Measurements from ENCODE around the gene COL15A1.

Gene COL15A1

GRCh38 chr9:98999152-98999525 lies 55.4 kb downstream of the COL15A1 start:
- H3K27ac ChIP-seq (ENCODE audit: low read depth, low read length): no peak overlapping the region
- no peak overlapping the region for H3K4me3 ChIP-seq (ENCODE audit: low read depth, low read length)
- no peak overlapping the region for H3K18ac ChIP-seq (ENCODE audit: low read length)
- H3K27me3 ChIP-seq (ENCODE audit: insufficient read depth, low read length): no peaks in the 10 kb centered on the region
- no peak overlapping the region for H4K8ac ChIP-seq (ENCODE audit: low read depth, low read length)
- DNase-seq: no peak
- no peaks in the 10 kb centered on the region for H3K79me2 ChIP-seq (ENCODE audit: control insufficient read depth, insufficient read depth, low read length, poor library complexity)
- no peaks in the 10 kb centered on the region for H3K9me3 ChIP-seq (ENCODE audit: insufficient read depth, low read depth, low read length)
- H2AK5ac ChIP-seq (ENCODE audit: low read length): no peak overlapping the region
- H3K79me1 ChIP-seq (ENCODE audit: low read length): peaks cover 1% of the 10 kb centered on the region
- H3K14ac ChIP-seq (ENCODE audit: low read length): no peak overlapping the region
- no peak overlapping the region for H2BK5ac ChIP-seq (ENCODE audit: low read depth, low read length, poor library complexity)
- H3K36me3 ChIP-seq (ENCODE audit: control insufficient read depth in 1 of 2, insufficient read depth in 2 of 2, low read length in 2 of 2): no peaks in the 10 kb centered on the region
- H3K23ac ChIP-seq (ENCODE audit: low read length): no peak overlapping the region
- H3K4me1 ChIP-seq (ENCODE audit: control insufficient read depth in 1 of 2, insufficient read depth in 2 of 2, low read length in 2 of 2): peaks cover 0 to 15% of the 10 kb centered on the region in 2 experiments
- no peak overlapping the region for H3K4me2 ChIP-seq (ENCODE audit: low read length)
- no CpG with 5 or more reads among the region's 6 CpGs for WGBS (ENCODE audit: extremely low coverage, insufficient coverage, insufficient read length)
- no peak overlapping the region for H3K9ac ChIP-seq (ENCODE audit: low read length)
- no peak overlapping the region for H2AFZ ChIP-seq (ENCODE audit: insufficient read depth, low read length, poor library complexity)
- no peak overlapping the region for H3K4ac ChIP-seq (ENCODE audit: low read depth, low read length)
- H2BK12ac ChIP-seq (ENCODE audit: low read length): no peak overlapping the region
- H4K12ac ChIP-seq (ENCODE audit: low read depth, low read length): no peak overlapping the region
- no peak overlapping the region for H2BK120ac ChIP-seq (ENCODE audit: insufficient read depth, low read length, poor library complexity)
- no peak overlapping the region for H4K91ac ChIP-seq (ENCODE audit: low read depth, low read length)

GRCh38 chr9:99000476-99001395 lies 57.0 kb downstream of the COL15A1 start:
- no peak overlapping the region for H2AFZ ChIP-seq (ENCODE audit: insufficient read depth, low read length, poor library complexity)
- H3K14ac ChIP-seq (ENCODE audit: low read length): no peak overlapping the region
- no peak overlapping the region for H3K4me3 ChIP-seq (ENCODE audit: low read depth, low read length)
- H3K27me3 ChIP-seq (ENCODE audit: insufficient read depth, low read length): no peaks in the 10 kb centered on the region
- no peak overlapping the region for H3K4me2 ChIP-seq (ENCODE audit: low read length)
- H4K12ac ChIP-seq (ENCODE audit: low read depth, low read length): no peak overlapping the region
- H4K91ac ChIP-seq (ENCODE audit: low read depth, low read length): no peak overlapping the region
- no peak overlapping the region for H2BK5ac ChIP-seq (ENCODE audit: low read depth, low read length, poor library complexity)
- H3K4ac ChIP-seq (ENCODE audit: low read depth, low read length): no peak overlapping the region
- no peak overlapping the region for H4K8ac ChIP-seq (ENCODE audit: low read depth, low read length)
- no peaks in the 10 kb centered on the region for H3K36me3 ChIP-seq (ENCODE audit: control insufficient read depth in 1 of 2, insufficient read depth in 2 of 2, low read length in 2 of 2)
- H3K4me1 ChIP-seq (ENCODE audit: control insufficient read depth in 1 of 2, insufficient read depth in 2 of 2, low read length in 2 of 2): peaks cover 0 to 12% of the 10 kb centered on the region in 2 experiments
- no peaks in the 10 kb centered on the region for H3K79me2 ChIP-seq (ENCODE audit: control insufficient read depth, insufficient read depth, low read length, poor library complexity)
- peak overlapping the region; percentile 61 for H2BK12ac ChIP-seq (ENCODE audit: low read length)
- H2AK5ac ChIP-seq (ENCODE audit: low read length): no peak overlapping the region
- no peak overlapping the region for H3K27ac ChIP-seq (ENCODE audit: low read depth, low read length)
- no CpG with 5 or more reads among the region's 5 CpGs for WGBS (ENCODE audit: extremely low coverage, insufficient coverage, insufficient read length)
- peaks cover 5% of the 10 kb centered on the region for H3K79me1 ChIP-seq (ENCODE audit: low read length)
- no peak overlapping the region for H3K23ac ChIP-seq (ENCODE audit: low read length)
- DNase-seq: peak; percentile 82 to 91
- H2BK120ac ChIP-seq (ENCODE audit: insufficient read depth, low read length, poor library complexity): no peak overlapping the region
- no peak overlapping the region for H3K18ac ChIP-seq (ENCODE audit: low read length)
- no peak overlapping the region for H3K9ac ChIP-seq (ENCODE audit: low read length)
- H3K9me3 ChIP-seq (ENCODE audit: insufficient read depth, low read depth, low read length): peaks cover 3% of the 10 kb centered on the region

- H3K9me3 ChIP-seq (ENCODE audit: insufficient read depth, low read depth, low read length): peaks cover 5% of the 10 kb centered on the region
- DNase-seq: no peak
- H3K9ac ChIP-seq (ENCODE audit: low read length): no peak overlapping the region
- peaks cover 10% of the 10 kb centered on the region for H3K79me1 ChIP-seq (ENCODE audit: low read length)
- H3K18ac ChIP-seq (ENCODE audit: low read length): no peak overlapping the region
- H2BK5ac ChIP-seq (ENCODE audit: low read depth, low read length, poor library complexity): peak overlapping the region; percentile 42
- H3K4me2 ChIP-seq (ENCODE audit: low read length): no peak overlapping the region
- no peaks in the 10 kb centered on the region for H3K79me2 ChIP-seq (ENCODE audit: control insufficient read depth, insufficient read depth, low read length, poor library complexity)
- H3K27me3 ChIP-seq (ENCODE audit: insufficient read depth, low read length): no peaks in the 10 kb centered on the region
- WGBS (ENCODE audit: extremely low coverage, insufficient coverage, insufficient read length): no CpG with 5 or more reads among the region's 2 CpGs
- no peak overlapping the region for H4K8ac ChIP-seq (ENCODE audit: low read depth, low read length)
- no peak overlapping the region for H4K91ac ChIP-seq (ENCODE audit: low read depth, low read length)
- H3K36me3 ChIP-seq (ENCODE audit: control insufficient read depth in 1 of 2, insufficient read depth in 2 of 2, low read length in 2 of 2): no peaks in the 10 kb centered on the region
- no peak overlapping the region for H2AK5ac ChIP-seq (ENCODE audit: low read length)
- H3K4ac ChIP-seq (ENCODE audit: low read depth, low read length): no peak overlapping the region
- H3K4me3 ChIP-seq (ENCODE audit: low read depth, low read length): no peak overlapping the region
- H3K4me1 ChIP-seq (ENCODE audit: control insufficient read depth in 1 of 2, insufficient read depth in 2 of 2, low read length in 2 of 2): peaks cover 5 to 15% of the 10 kb centered on the region in 2 experiments
- H2BK12ac ChIP-seq (ENCODE audit: low read length): no peak overlapping the region
- H2AFZ ChIP-seq (ENCODE audit: insufficient read depth, low read length, poor library complexity): no peak overlapping the region
- H3K23ac ChIP-seq (ENCODE audit: low read length): no peak overlapping the region
- H2BK120ac ChIP-seq (ENCODE audit: insufficient read depth, low read length, poor library complexity): no peak overlapping the region
- no peak overlapping the region for H3K27ac ChIP-seq (ENCODE audit: low read depth, low read length)
- no peak overlapping the region for H4K12ac ChIP-seq (ENCODE audit: low read depth, low read length)
- no peak overlapping the region for H3K14ac ChIP-seq (ENCODE audit: low read length)
These were observed 58.2 kb downstream of the COL15A1 start for GRCh38 chr9:99001892-99002291.

DNA sequence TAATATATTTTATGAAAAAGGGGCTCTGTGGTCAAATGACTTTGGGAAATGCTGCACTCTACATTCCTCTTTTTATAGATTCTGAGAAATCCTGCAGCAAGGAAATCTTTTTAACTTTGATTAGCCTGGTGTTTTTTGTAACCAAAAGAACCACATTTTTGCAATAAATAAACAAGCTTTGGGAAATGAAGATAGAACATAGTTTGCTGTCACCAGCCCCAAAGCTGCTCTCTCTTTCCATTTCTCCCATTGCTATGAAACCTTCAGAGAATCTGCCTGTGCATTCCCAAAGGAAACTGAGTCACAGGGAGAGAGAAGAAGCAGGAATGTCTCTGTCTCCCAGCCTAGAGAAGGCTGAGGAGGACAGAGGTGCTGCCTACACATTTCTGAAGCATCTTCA lies 59.0 kb downstream of the COL15A1 start:
- Histone ChIP-seq H3K18ac (ENCODE audit: low read length) (no peak overlapping the region), H3K14ac (ENCODE audit: low read length) (peak overlapping the region; percentile 5), H4K91ac (ENCODE audit: low read depth, low read length) (peak overlapping the region; percentile 20), H3K9ac (ENCODE audit: low read length) (no peak overlapping the region), H3K27ac (ENCODE audit: low read depth, low read length) (no peak overlapping the region), H3K4ac (ENCODE audit: low read depth, low read length) (no peak overlapping the region), H4K8ac (ENCODE audit: low read depth, low read length) (no peak overlapping the region), H3K4me2 (ENCODE audit: low read length) (no peak overlapping the region), H4K12ac (ENCODE audit: low read depth, low read length) (no peak overlapping the region), H3K36me3 (ENCODE audit: control insufficient read depth in 1 of 2, insufficient read depth in 2 of 2, low read length in 2 of 2) (no peaks in the 10 kb centered on the region), H3K27me3 (ENCODE audit: insufficient read depth, low read length) (no peaks in the 10 kb centered on the region), H3K4me3 (ENCODE audit: low read depth, low read length) (no peak overlapping the region), H3K79me2 (ENCODE audit: control insufficient read depth, insufficient read depth, low read length, poor library complexity) (no peaks in the 10 kb centered on the region), H2BK120ac (ENCODE audit: insufficient read depth, low read length, poor library complexity) (no peak overlapping the region), H3K79me1 (ENCODE audit: low read length) (peaks cover 10% of the 10 kb centered on the region), H2BK12ac (ENCODE audit: low read length) (peak overlapping the region; percentile 76), H2AFZ (ENCODE audit: insufficient read depth, low read length, poor library complexity) (no peak overlapping the region), H2AK5ac (ENCODE audit: low read length) (no peak overlapping the region), H2BK5ac (ENCODE audit: low read depth, low read length, poor library complexity) (no peak overlapping the region), H3K9me3 (ENCODE audit: insufficient read depth, low read depth, low read length) (peaks cover 5% of the 10 kb centered on the region), H3K4me1 (ENCODE audit: control insufficient read depth in 1 of 2, insufficient read depth in 2 of 2, low read length in 2 of 2) (peaks cover 5 to 15% of the 10 kb centered on the region in 2 experiments), H3K23ac (ENCODE audit: low read length) (no peak overlapping the region)
- DNase-seq: no peak

Measured in trophoblast cell (in vitro differentiated cells and primary cell).